SK-N-SH (cell line): ENCODE data around the gene FAHD1. TPM values are rescaled to one million over a fixed set of nuclear protein-coding genes. Genes with fewer than 3 reads are reported as not detected.

ENCODE experiments used
- CTCF ChIA-PET: fragments of 300-600, 350-600 bp; formaldehyde crosslinking; extraction: SDS; loops from one replicate; lab custom pipeline; 2021; lab: Yijun Ruan, JAX
- POLR2A ChIA-PET: fragments of 350-600 bp; sonication (Branson Sonifier 250); formaldehyde crosslinking; extraction: SDS; loops from one replicate; lab custom pipeline; 2020; ENCODE audit warnings: antibody characterized with exemption, inconsistent platforms; lab: Yijun Ruan, JAX
- DNase-seq: peaks from one replicate; pipeline ENCODE4 v3.0.0; 2012
- H2AFZ ChIP-seq: fragments of 200-600 bp; sonication (generic); 2 replicates; pipeline ENCODE4 v1.8.1; 2016; ENCODE audit warnings: antibody characterized with exemption, mild to moderate bottlenecking, low read depth
- H3F3A ChIP-seq: fragments of 200-600 bp; sonication (generic); replicated peaks from 2 replicates; pipeline ENCODE3; 2016; ENCODE audit warnings: antibody characterized with exemption, mild to moderate bottlenecking; ENCODE audit not compliant: insufficient read depth
- H3K27ac ChIP-seq, 2 experiments: fragments of 200-500 bp in 1 of 2; fragments of 200-600 bp in 1 of 2; sonication (Bioruptor generic) in 1 of 2; sonication (generic), shearing (Covaris generic) in 1 of 2; 2 replicates each; pipeline versions ENCODE4 v1.5.1 to v1.6.1; 2014 to 2016; ENCODE audit warnings: low read depth in 2 of 2, inconsistent platforms in 1 of 2, low read length in 1 of 2, mild to moderate bottlenecking in 1 of 2, mixed read lengths in 1 of 2
- H3K27me3 ChIP-seq: fragments of 200-600 bp; sonication (generic), shearing (Covaris generic); 2 replicates; pipeline ENCODE4 v1.6.1; 2016; ENCODE audit warnings: mixed run types; ENCODE audit not compliant: insufficient read depth
- H3K36me3 ChIP-seq, 2 experiments: fragments of 200-500 bp in 1 of 2; fragments of 200-600 bp in 1 of 2; sonication (Bioruptor generic) in 1 of 2; sonication (generic) in 1 of 2; replicated peaks in 1 of 2; 2 replicates each; pipeline versions ENCODE3 to v1.5.1; 2014 to 2016; ENCODE audit warnings: low read length in 1 of 2, mild to moderate bottlenecking in 1 of 2; ENCODE audit not compliant: insufficient read depth in 2 of 2, control insufficient read depth in 1 of 2
- H3K4me1 ChIP-seq, 2 experiments: fragments of 200-500 bp in 1 of 2; fragments of 200-600 bp in 1 of 2; sonication (Bioruptor generic) in 1 of 2; sonication (generic), shearing (Covaris generic) in 1 of 2; 2 replicates each; pipeline versions ENCODE4 v1.5.1 to v1.6.1; 2014 to 2016; ENCODE audit warnings: low read depth in 1 of 2, low read length in 1 of 2, mixed run types in 1 of 2; ENCODE audit not compliant: insufficient read depth in 2 of 2, control insufficient read depth in 1 of 2
- H3K4me2 ChIP-seq: fragments of 200-600 bp; sonication (generic), shearing (Covaris generic); 2 replicates; pipeline ENCODE4 v1.6.1; 2017; ENCODE audit warnings: mixed run types
- H3K4me3 ChIP-seq, 2 experiments: fragments of 200-500 bp in 1 of 2; fragments of 200-600 bp in 1 of 2; sonication (Bioruptor generic) in 1 of 2; sonication (generic), shearing (Covaris generic) in 1 of 2; 2 replicates each; pipeline versions ENCODE4 v1.5.1 to v1.8.1; 2014 to 2016; ENCODE audit warnings: low read depth in 2 of 2, inconsistent platforms in 1 of 2, low read length in 1 of 2, mild to moderate bottlenecking in 1 of 2, mixed read lengths in 1 of 2, moderate library complexity in 1 of 2
- H3K79me2 ChIP-seq: fragments of 200-600 bp; sonication (generic); 2 replicates; pipeline ENCODE4 v1.8.1; 2017; ENCODE audit warnings: mild to moderate bottlenecking; ENCODE audit not compliant: insufficient read depth
- H3K9ac ChIP-seq: fragments of 200-600 bp; sonication (generic); 2 replicates; pipeline ENCODE4 v1.6.1; 2017; ENCODE audit warnings: mixed run types
- H3K9me2 ChIP-seq: fragments of 200-600 bp; sonication (generic); 2 replicates; pipeline ENCODE4 v1.6.1; 2017; ENCODE audit warnings: mixed run types
- H3K9me3 ChIP-seq: fragments of 200-600 bp; sonication (generic); 2 replicates; pipeline ENCODE4 v1.6.1; 2017; ENCODE audit warnings: mixed run types, mild to moderate bottlenecking, moderate library complexity
- H4K20me1 ChIP-seq: fragments of 200-600 bp; sonication (generic); 2 replicates; pipeline ENCODE4 v1.6.1; 2017; ENCODE audit warnings: mild to moderate bottlenecking, mixed run types; ENCODE audit not compliant: insufficient read depth
- CHD2 ChIP-seq: fragments of 150-350 bp; IDR thresholded peaks from 2 replicates; pipeline ENCODE4 v1.6.1; 2018; ENCODE audit warnings: low read length; ENCODE audit not compliant: partially characterized antibody
- ELF1 ChIP-seq: IDR thresholded peaks from 2 replicates; pipeline ENCODE4 v1.4.0; 2012
- EP300 ChIP-seq, 2 experiments: IDR thresholded peaks; 2 replicates each; pipeline versions ENCODE4 v1.4.0 to v1.6.1; 2012; ENCODE audit warnings: borderline replicate concordance in 1 of 2, low read depth in 1 of 2, low read length in 1 of 2
- EZH2phosphoT487 ChIP-seq: fragments of 200-600 bp; sonication (generic); IDR thresholded peaks from 2 replicates; pipeline ENCODE4 v1.6.1; 2017; ENCODE audit warnings: low read depth, mixed run types, mild to moderate bottlenecking, antibody characterized with exemption, moderate library complexity, borderline replicate concordance
- FOSL2 ChIP-seq: IDR thresholded peaks from 2 replicates; pipeline ENCODE4 v1.4.0; 2012; ENCODE audit warnings: low read depth, mild to moderate bottlenecking, moderate library complexity, borderline replicate concordance
- FOXM1 ChIP-seq: IDR thresholded peaks from 2 replicates; pipeline ENCODE4 v1.4.0; 2012; ENCODE audit warnings: low read depth, mild to moderate bottlenecking
- JUND ChIP-seq: IDR thresholded peaks from 2 replicates; pipeline ENCODE4 v1.4.0; 2012
- MEF2A ChIP-seq: IDR thresholded peaks from 2 replicates; pipeline ENCODE4 v1.4.0; 2012; ENCODE audit warnings: low read depth, borderline replicate concordance
- MXI1 ChIP-seq: IDR thresholded peaks from 2 replicates; pipeline ENCODE4 v1.6.1; 2012; ENCODE audit warnings: mild to moderate bottlenecking, low read depth, low read length, improper control_type of control experiment
- NRF1 ChIP-seq: IDR thresholded peaks from 2 replicates; pipeline ENCODE4 v1.6.1; 2012; ENCODE audit warnings: low read depth, mild to moderate bottlenecking, low read length
- POLR2AphosphoS5 ChIP-seq: IDR thresholded peaks from 2 replicates; pipeline ENCODE4 v1.6.1; 2012; ENCODE audit warnings: low read depth, low read length
- RCOR1 ChIP-seq: fragments of 150-350 bp; IDR thresholded peaks from 2 replicates; pipeline ENCODE4 v1.6.1; 2017; ENCODE audit warnings: antibody characterized with exemption, low read length
- SIN3A ChIP-seq: IDR thresholded peaks from 2 replicates; pipeline ENCODE4 v1.6.1; 2012; ENCODE audit warnings: low read depth, mild to moderate bottlenecking, low read length, moderate library complexity, borderline replicate concordance
- SMC3 ChIP-seq: IDR thresholded peaks from 2 replicates; pipeline ENCODE4 v1.6.1; 2012; ENCODE audit warnings: low read depth, low read length, improper control_type of control experiment
- YY1 ChIP-seq: IDR thresholded peaks from 2 replicates; pipeline ENCODE4 v1.4.0; 2012; ENCODE audit warnings: low read depth, mild to moderate bottlenecking
- WGBS: methylation state at CpG from one replicate; pipeline ENCODE4 v1.1.6; 2017; ENCODE audit warnings: low lambda C conversion rate; 5-methylcytosine and 5-hydroxymethylcytosine counted together
- polyA plus RNA-seq, 3 experiments: library from polyadenylated mRNA; depleted of rRNA; stranded (reverse); fragments of >200 nt; gene quantifications; 2 replicates each; pipeline ENCODE4 v1.2.3, GENCODE V29; 2012
- TF ChIP-seq, protein P1 (sequence below): IDR thresholded peaks from 2 replicates; pipeline ENCODE4 v1.4.0; 2012; ENCODE audit warnings: low read depth, borderline replicate concordance
- TF ChIP-seq, protein P2 (sequence below): IDR thresholded peaks from 2 replicates; pipeline ENCODE4 v1.4.0; 2012; ENCODE audit warnings: low read depth, borderline replicate concordance
- TF ChIP-seq, protein P3 (sequence below): IDR thresholded peaks from 2 replicates; pipeline ENCODE4 v1.4.0; 2012; ENCODE audit warnings: low read depth
- TF ChIP-seq, protein P4 (sequence below): IDR thresholded peaks from 2 replicates; pipeline ENCODE4 v1.6.1; 2012; ENCODE audit warnings: mild to moderate bottlenecking, low read depth, low read length, moderate library complexity

FAHD1 gene
- polyA plus RNA-seq, 1 of the 3 experiments (the other 2 are of a cell fraction) = 59.0 TPM

DNA sequence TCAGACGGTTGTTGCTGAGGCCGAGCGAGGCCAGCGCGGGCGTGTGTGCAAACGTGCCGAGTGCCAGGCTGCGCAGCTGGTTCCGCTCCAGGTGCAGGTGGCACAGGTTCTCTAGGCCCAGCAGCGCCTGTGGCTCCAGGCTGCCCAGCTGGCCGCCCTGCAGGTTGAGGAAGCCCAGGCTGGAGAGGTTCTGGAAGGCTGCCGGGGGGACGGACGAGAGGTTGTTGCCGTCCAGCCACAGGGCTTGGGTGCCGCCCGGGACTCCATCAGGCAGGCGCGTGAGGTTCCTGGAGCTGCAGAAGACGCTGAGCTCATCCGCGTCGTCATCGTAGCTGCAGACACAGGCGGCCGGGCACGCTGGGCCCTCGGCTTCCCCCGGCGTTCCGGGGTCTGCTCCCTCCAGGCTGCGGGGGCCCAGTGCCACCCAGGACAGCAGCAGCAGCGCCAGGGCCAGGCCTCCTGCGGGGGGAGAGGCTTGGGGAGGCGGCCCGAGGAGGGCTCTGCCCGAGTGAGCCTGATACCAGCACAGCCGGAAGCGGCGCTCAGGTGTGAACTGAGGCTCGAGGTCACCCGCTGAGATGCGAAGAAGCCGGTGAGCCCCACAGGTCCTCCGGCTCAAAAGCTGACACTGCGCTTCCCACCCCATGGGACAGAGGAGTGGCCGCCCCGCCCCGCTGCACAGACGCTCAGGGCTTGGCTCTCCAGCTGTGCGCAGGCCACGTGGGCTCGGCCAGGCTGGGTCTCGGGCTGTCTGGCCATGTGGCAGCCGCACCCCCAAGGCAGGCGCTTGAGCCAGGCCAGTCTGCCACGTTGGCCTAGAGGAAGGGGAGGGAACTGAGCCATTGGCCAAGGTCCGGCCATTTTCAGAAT, 34.8 kb upstream of the FAHD1 start (continued):
- TF ChIP-seq, protein P1, sequence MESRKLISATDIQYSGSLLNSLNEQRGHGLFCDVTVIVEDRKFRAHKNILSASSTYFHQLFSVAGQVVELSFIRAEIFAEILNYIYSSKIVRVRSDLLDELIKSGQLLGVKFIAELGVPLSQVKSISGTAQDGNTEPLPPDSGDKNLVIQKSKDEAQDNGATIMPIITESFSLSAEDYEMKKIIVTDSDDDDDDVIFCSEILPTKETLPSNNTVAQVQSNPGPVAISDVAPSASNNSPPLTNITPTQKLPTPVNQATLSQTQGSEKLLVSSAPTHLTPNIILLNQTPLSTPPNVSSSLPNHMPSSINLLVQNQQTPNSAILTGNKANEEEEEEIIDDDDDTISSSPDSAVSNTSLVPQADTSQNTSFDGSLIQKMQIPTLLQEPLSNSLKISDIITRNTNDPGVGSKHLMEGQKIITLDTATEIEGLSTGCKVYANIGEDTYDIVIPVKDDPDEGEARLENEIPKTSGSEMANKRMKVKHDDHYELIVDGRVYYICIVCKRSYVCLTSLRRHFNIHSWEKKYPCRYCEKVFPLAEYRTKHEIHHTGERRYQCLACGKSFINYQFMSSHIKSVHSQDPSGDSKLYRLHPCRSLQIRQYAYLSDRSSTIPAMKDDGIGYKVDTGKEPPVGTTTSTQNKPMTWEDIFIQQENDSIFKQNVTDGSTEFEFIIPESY = no peak
- TF ChIP-seq RCOR1 = no peak
- no peak for TF ChIP-seq FOXM1
- TF ChIP-seq, protein P2, sequence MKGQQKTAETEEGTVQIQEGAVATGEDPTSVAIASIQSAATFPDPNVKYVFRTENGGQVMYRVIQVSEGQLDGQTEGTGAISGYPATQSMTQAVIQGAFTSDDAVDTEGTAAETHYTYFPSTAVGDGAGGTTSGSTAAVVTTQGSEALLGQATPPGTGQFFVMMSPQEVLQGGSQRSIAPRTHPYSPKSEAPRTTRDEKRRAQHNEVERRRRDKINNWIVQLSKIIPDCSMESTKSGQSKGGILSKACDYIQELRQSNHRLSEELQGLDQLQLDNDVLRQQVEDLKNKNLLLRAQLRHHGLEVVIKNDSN = no peak
- no peak for TF ChIP-seq MXI1
- TF ChIP-seq EZH2phosphoT487 = no peak
- TF ChIP-seq EP300 (IDR thresholded peaks at IDR 0.05; ENCODE audit: borderline replicate concordance in 1 of 2, low read depth in 1 of 2, low read length in 1 of 2) = no peak
- no peak for TF ChIP-seq JUND
- TF ChIP-seq, protein P3, sequence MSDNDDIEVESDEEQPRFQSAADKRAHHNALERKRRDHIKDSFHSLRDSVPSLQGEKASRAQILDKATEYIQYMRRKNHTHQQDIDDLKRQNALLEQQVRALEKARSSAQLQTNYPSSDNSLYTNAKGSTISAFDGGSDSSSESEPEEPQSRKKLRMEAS = no peak
- TF ChIP-seq ELF1 = no peak
- TF ChIP-seq, all 33 proteins: peak for 0

DNA sequence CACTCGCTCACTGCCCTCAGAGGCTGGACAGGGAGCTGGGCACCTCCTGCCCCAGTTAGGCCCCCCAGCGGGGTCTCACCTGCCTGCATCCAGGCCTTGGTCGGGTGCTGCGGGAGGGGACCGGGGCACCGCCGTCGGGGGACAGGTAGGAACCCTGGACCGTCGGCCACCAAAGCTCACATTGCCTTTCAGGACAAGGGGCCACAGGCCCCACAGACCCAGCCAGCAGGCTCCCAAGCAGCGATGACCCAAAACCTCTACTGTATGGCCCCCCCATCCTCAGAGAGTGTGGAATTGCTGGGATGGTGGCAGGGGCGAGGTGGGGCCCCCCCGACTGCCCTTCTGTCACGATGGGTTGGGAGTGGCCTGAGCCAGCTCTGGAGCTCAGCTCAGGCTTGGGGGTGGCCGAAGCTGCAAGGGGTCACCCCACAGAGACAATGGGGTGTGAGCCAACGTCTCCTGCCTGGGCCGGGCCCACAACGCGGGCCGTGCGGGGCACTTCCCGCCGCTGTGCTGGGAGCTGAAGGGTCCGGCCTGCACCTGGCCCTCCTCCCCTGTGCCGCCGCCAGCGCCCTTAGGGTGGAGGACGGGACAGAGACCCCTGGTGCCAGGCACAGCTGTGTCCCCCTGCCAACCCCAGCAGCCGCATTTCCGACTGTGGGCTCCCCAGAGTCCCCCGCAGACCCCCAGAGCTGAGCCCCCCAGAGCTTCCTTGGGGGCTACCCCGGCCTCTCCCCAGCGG, 34.0 kb upstream of the FAHD1 start:
- WGBS = no CpG with 5 or more reads among the region's 33 CpGs
- no peak for DNase-seq
- TF ChIP-seq FOSL2 (no peak), SIN3A (no peak), ELF1 (no peak), EZH2phosphoT487 (no peak), RCOR1 (no peak), MEF2A (no peak), SMC3 (no peak), POLR2AphosphoS5 (no peak), YY1 (no peak), CHD2 (no peak), MXI1 (no peak), JUND (no peak), NRF1 (no peak)
- TF ChIP-seq, protein P4, sequence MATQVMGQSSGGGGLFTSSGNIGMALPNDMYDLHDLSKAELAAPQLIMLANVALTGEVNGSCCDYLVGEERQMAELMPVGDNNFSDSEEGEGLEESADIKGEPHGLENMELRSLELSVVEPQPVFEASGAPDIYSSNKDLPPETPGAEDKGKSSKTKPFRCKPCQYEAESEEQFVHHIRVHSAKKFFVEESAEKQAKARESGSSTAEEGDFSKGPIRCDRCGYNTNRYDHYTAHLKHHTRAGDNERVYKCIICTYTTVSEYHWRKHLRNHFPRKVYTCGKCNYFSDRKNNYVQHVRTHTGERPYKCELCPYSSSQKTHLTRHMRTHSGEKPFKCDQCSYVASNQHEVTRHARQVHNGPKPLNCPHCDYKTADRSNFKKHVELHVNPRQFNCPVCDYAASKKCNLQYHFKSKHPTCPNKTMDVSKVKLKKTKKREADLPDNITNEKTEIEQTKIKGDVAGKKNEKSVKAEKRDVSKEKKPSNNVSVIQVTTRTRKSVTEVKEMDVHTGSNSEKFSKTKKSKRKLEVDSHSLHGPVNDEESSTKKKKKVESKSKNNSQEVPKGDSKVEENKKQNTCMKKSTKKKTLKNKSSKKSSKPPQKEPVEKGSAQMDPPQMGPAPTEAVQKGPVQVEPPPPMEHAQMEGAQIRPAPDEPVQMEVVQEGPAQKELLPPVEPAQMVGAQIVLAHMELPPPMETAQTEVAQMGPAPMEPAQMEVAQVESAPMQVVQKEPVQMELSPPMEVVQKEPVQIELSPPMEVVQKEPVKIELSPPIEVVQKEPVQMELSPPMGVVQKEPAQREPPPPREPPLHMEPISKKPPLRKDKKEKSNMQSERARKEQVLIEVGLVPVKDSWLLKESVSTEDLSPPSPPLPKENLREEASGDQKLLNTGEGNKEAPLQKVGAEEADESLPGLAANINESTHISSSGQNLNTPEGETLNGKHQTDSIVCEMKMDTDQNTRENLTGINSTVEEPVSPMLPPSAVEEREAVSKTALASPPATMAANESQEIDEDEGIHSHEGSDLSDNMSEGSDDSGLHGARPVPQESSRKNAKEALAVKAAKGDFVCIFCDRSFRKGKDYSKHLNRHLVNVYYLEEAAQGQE = no peak
- TF ChIP-seq, protein P1 = no peak

More for the DNA sequence above, 34.0 kb upstream of the FAHD1 start:
- no peaks in the 10 kb centered on the region for H3K27me3 ChIP-seq
- H3K9me3 ChIP-seq = no peaks in the 10 kb centered on the region
- H3K79me2 ChIP-seq = no peaks in the 10 kb centered on the region
- ChIA-PET CTCF (interaction anchor here (1.4 kb wide), 1 partner anchor 9 kb away, joined by 5 read pairs; no protein-coding TSS in a partner anchor), POLR2A (interaction anchor here (2.1 kb wide), 1 partner anchor 11 kb away, joined by 8 read pairs; the partner anchor contains the start of genes NUBP2 and SPSB3)
- no peak overlapping the region for H3K9ac ChIP-seq
- H2AFZ ChIP-seq = no peak overlapping the region
- H3K4me1 ChIP-seq = no peaks in the 10 kb centered on the region; a peak in 1 of 4 replicates
- no peaks in the 10 kb centered on the region for H4K20me1 ChIP-seq
- no peak overlapping the region for H3K27ac ChIP-seq
- H3K36me3 ChIP-seq = peaks cover 0 to 28% of the 10 kb centered on the region in 2 experiments
- H3K4me3 ChIP-seq = no peak overlapping the region
- no peaks in the 10 kb centered on the region for H3K9me2 ChIP-seq
- H3F3A ChIP-seq = no peaks in the 10 kb centered on the region
- no peak overlapping the region for H3K4me2 ChIP-seq
